ENCODE data around the gene EYA4.

DNA sequence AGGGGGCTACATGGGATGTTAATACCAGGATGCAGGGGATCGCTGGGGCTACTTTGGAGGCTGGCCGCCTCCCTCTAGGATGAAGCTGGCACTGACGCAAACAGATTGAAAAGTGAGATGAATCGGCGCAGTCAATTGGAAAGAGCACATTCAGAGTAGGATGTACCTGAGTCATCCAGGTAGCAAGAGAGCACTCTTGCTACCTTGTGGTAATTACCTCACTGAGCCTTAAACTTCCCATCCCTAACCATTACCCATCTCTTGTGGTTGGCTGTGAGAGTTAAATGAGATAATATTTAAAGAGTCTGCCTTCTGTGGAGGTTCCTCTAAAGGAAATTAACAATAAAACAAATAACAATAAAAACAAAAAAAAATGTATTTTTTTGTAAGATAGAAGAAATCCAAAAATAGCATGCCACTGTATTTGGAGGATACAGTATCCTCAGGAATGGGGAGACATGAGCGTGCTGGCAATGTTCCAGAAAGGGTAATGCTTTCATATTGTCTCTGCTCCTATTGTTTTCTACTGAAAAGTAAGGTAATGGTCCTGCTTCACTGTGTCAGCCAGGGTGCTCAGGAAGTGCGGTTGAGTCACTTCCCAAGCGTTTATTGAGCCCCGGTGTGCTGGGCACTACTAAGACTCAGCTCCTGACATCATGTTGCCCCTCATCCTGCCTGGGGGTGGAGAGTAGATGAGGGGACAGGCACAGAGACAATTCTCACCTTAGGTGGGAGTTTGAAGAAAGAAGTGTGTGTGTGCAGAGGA, 301.1 kb downstream of the EYA4 start:
- TF ChIP-seq, protein P1, sequence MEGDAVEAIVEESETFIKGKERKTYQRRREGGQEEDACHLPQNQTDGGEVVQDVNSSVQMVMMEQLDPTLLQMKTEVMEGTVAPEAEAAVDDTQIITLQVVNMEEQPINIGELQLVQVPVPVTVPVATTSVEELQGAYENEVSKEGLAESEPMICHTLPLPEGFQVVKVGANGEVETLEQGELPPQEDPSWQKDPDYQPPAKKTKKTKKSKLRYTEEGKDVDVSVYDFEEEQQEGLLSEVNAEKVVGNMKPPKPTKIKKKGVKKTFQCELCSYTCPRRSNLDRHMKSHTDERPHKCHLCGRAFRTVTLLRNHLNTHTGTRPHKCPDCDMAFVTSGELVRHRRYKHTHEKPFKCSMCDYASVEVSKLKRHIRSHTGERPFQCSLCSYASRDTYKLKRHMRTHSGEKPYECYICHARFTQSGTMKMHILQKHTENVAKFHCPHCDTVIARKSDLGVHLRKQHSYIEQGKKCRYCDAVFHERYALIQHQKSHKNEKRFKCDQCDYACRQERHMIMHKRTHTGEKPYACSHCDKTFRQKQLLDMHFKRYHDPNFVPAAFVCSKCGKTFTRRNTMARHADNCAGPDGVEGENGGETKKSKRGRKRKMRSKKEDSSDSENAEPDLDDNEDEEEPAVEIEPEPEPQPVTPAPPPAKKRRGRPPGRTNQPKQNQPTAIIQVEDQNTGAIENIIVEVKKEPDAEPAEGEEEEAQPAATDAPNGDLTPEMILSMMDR (IDR thresholded peaks at IDR 0.05): no peak
- no peak for TF ChIP-seq POLR2A (IDR thresholded peaks at IDR 0.05)
